ENCODE results near the gene H2AZ1.

Gene H2AZ1

DNA sequence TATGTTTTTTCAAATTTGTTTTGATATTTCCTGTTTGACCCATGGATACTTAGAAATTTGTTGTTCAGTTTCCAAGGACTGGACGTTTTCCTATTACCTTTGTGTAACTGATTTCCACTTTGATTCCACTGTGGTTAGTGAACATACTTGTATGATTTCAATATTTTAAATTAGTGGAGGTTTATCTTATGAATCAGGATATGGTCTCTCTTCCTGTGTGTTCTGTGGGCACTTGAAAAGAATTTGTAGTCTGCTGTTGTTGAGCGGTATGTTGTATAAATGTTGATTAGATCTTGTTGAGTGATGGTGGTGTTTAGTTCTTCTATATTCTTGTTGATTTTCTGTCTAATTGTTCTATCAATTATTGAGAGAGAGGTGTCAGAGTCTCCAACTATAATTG, 34.6 kb downstream of the H2AZ1 start:
- Histone ChIP-seq H3K4me3 (ENCODE audit: low read depth, low read length) (no peak overlapping the region), H3K36me3 (no peaks in the 10 kb centered on the region)
- no peak for TF ChIP-seq CTCF (IDR thresholded peaks at IDR 0.05; ENCODE audit: low read depth, low read length)

More for the DNA sequence above, 34.6 kb downstream of the H2AZ1 start:
- no peak for DNase-seq
- H3K9me3 ChIP-seq: no peaks in the 10 kb centered on the region; the same call in 1 of the 2 replicates
- H3K27me3 ChIP-seq: no peaks in the 10 kb centered on the region
- no peaks in the 10 kb centered on the region for H3K4me1 ChIP-seq
